C4-2B (cell line): ENCODE data around the gene TNS3.

Experiments used
- ZFX ChIP-seq: fragments of 450-650 bp; IDR thresholded peaks from 2 replicates; pipeline ENCODE4 v1.6.1; 2017
- TF ChIP-seq, protein P1 (sequence below): fragments of 450-650 bp; conservative IDR thresholded peaks from 2 replicates; pipeline ENCODE4 v1.5.1; 2017; ENCODE audit warnings: mild to moderate bottlenecking

DNA sequence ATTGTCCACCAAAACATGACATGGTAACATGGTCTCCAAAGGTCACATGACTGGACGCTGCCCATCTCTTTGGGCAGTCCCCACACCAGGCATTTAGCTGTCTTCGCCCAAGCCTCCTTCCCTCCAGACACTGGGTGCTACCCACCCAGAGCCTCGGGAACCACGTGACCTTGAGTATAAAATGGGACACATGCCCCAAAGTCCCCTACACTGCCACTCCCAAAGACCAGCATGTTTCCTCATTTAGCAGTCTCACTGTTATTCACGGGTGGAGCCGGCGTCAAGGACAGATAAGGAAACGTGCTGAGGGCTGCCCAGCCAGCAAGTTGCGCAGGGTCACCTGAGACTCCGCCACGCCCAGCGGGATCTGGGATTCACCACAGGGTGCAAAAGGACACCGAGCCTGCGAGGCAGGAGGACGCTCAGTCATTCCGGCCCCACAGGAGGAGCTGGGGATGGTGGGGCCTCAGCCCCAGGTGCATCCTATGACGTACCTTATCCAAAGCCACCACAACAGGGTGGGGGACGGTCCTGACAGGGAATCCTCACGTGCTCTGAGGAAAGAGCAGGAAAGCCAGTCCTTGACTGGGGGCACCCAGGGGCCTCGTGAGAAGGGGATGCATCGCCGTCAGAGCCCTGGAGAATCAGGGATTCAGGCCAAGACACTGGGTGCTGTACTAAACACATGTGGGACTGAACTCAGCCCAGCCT, 226.9 kb downstream of the TNS3 start:
- TF ChIP-seq, protein P1, sequence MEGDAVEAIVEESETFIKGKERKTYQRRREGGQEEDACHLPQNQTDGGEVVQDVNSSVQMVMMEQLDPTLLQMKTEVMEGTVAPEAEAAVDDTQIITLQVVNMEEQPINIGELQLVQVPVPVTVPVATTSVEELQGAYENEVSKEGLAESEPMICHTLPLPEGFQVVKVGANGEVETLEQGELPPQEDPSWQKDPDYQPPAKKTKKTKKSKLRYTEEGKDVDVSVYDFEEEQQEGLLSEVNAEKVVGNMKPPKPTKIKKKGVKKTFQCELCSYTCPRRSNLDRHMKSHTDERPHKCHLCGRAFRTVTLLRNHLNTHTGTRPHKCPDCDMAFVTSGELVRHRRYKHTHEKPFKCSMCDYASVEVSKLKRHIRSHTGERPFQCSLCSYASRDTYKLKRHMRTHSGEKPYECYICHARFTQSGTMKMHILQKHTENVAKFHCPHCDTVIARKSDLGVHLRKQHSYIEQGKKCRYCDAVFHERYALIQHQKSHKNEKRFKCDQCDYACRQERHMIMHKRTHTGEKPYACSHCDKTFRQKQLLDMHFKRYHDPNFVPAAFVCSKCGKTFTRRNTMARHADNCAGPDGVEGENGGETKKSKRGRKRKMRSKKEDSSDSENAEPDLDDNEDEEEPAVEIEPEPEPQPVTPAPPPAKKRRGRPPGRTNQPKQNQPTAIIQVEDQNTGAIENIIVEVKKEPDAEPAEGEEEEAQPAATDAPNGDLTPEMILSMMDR, result no peak
- no peak for TF ChIP-seq ZFX
